PC-9 (cell line): ENCODE data around the gene BICDL2. TPM values are rescaled to one million over a fixed set of nuclear protein-coding genes. Genes with fewer than 3 reads are reported as not detected.

Experiments used
- BruUV-seq: library from RNA; stranded (reverse); fragments of 400-500 nt; replicated peaks from 2 replicates; lab custom pipeline; 2021; lab: Mats Ljungman, UMichigan
- CTCF ChIA-PET: fragments of 300-600 bp; sonication (Branson Sonifier 250); formaldehyde crosslinking; loops from one replicate; lab custom pipeline; 2022; ENCODE audit warnings: antibody characterized with exemption; lab: Charles Lee
- POLR2A ChIA-PET: fragments of 300-600 bp; sonication (Branson Sonifier 250); formaldehyde crosslinking; loops from one replicate; lab custom pipeline; 2022; ENCODE audit warnings: antibody characterized with exemption; ENCODE audit not compliant: unreplicated experiment; lab: Charles Lee
- DNase-seq, 2 experiments: peaks; one replicate each; pipeline versions ENCODE4 v3.0.0 to v3.0.0-alpha.2; 2015 to 2022; ENCODE audit warnings: mixed read lengths in 1 of 2
- H2AFZ ChIP-seq: fragments of 200-600 bp; sonication (generic); 2 replicates; pipeline ENCODE4 v1.8.1; 2017; ENCODE audit warnings: antibody characterized with exemption
- H3F3A ChIP-seq: fragments of 200-600 bp; sonication (generic); 2 replicates; pipeline ENCODE4 v1.8.1; 2017; ENCODE audit warnings: antibody characterized with exemption, mild to moderate bottlenecking, low read depth; ENCODE audit not compliant: insufficient read depth
- H3K27ac ChIP-seq: fragments of 200-600 bp; sonication (generic); 2 replicates; pipeline ENCODE4 v1.6.1; 2016; ENCODE audit warnings: mixed run types
- H3K27me3 ChIP-seq: fragments of 200-600 bp; sonication (generic); 2 replicates; pipeline ENCODE4 v1.6.1; 2016; ENCODE audit warnings: low read depth, mixed run types; ENCODE audit not compliant: insufficient read depth
- H3K36me3 ChIP-seq: fragments of 200-600 bp; sonication (generic); 2 replicates; pipeline ENCODE4 v1.6.1; 2016; ENCODE audit warnings: low read depth, mixed run types
- H3K4me1 ChIP-seq: fragments of 200-600 bp; sonication (generic); replicated peaks from 2 replicates; pipeline ENCODE4 v1.6.1; 2016; ENCODE audit warnings: mixed run types; ENCODE audit not compliant: insufficient read depth
- H3K4me2 ChIP-seq: fragments of 200-600 bp; sonication (generic); 2 replicates; pipeline ENCODE4 v1.6.1; 2017; ENCODE audit warnings: mixed run types
- H3K4me3 ChIP-seq: fragments of 200-600 bp; sonication (generic); 2 replicates; pipeline ENCODE4 v1.6.1; 2016; ENCODE audit warnings: mixed run types
- H3K79me2 ChIP-seq: fragments of 200-600 bp; sonication (generic); 2 replicates; pipeline ENCODE4 v1.6.1; 2017; ENCODE audit warnings: low read depth, mixed run types
- H3K9me2 ChIP-seq: fragments of 200-600 bp; sonication (generic); 2 replicates; pipeline ENCODE4 v1.8.1; 2017; ENCODE audit warnings: mild to moderate bottlenecking; ENCODE audit not compliant: insufficient read depth
- H3K9me3 ChIP-seq: fragments of 200-600 bp; sonication (generic); 2 replicates; pipeline ENCODE4 v1.8.1; 2016; ENCODE audit warnings: low read depth; ENCODE audit not compliant: insufficient read depth
- H4K20me1 ChIP-seq: fragments of 200-600 bp; sonication (generic); 2 replicates; pipeline ENCODE4 v1.8.1; 2017; ENCODE audit not compliant: insufficient read depth
- EZH2 ChIP-seq: fragments of 200-600 bp; sonication (generic); IDR thresholded peaks from 2 replicates; pipeline ENCODE4 v1.8.0; 2017; ENCODE audit warnings: antibody characterized with exemption, low read depth
- intact Hi-C: fragments of 100-400 bp; cut with micrococcal nuclease; formaldehyde crosslinking; loops from one replicate; pipeline ENCODE4 v1.10.0; 2022; ENCODE audit not compliant: unreplicated experiment
- total RNA-seq: library from RNA; stranded (reverse); gene quantifications from 2 replicates; pipeline ENCODE4 v1.2.3, GENCODE V29; 2021
- TF ChIP-seq, protein P1 (sequence below): fragments of 200-600 bp; sonication (generic); conservative IDR thresholded peaks from 2 replicates; pipeline ENCODE4 v1.6.1; 2017; ENCODE audit warnings: mixed run types, antibody characterized with exemption, mild to moderate bottlenecking, moderate library complexity

The BICDL2 gene
- total RNA-seq, 1 experiment from 2014 or later = 57.9 TPM

GRCh38 chr16:3030222-3031212 lies 6.2 kb downstream of the BICDL2 start:
- no peak for TF ChIP-seq EZH2
- TF ChIP-seq, protein P1, sequence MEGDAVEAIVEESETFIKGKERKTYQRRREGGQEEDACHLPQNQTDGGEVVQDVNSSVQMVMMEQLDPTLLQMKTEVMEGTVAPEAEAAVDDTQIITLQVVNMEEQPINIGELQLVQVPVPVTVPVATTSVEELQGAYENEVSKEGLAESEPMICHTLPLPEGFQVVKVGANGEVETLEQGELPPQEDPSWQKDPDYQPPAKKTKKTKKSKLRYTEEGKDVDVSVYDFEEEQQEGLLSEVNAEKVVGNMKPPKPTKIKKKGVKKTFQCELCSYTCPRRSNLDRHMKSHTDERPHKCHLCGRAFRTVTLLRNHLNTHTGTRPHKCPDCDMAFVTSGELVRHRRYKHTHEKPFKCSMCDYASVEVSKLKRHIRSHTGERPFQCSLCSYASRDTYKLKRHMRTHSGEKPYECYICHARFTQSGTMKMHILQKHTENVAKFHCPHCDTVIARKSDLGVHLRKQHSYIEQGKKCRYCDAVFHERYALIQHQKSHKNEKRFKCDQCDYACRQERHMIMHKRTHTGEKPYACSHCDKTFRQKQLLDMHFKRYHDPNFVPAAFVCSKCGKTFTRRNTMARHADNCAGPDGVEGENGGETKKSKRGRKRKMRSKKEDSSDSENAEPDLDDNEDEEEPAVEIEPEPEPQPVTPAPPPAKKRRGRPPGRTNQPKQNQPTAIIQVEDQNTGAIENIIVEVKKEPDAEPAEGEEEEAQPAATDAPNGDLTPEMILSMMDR = no peak
- Histone ChIP-seq H3K27me3 (no peaks in the 10 kb centered on the region), H3K9me2 (no peaks in the 10 kb centered on the region), H3K36me3 (0 out of 2 replicates have a peak, but pooled peaks cover 3% of the 10 kb centered on the region), H4K20me1 (peaks cover 11% of the 10 kb centered on the region; the same call in 1 of the 2 replicates), H3K79me2 (peaks cover 8% of the 10 kb centered on the region), H3K4me1 (peaks cover 30% of the 10 kb centered on the region), H3K4me2 (peak overlapping the region; percentile 65), H3F3A (peaks cover 52% of the 10 kb centered on the region), H3K27ac (peak overlapping the region; percentile 9; the same call in 1 of the 2 replicates), H2AFZ (no peak overlapping the region), H3K4me3 (no peak overlapping the region), H3K9me3 (no peaks in the 10 kb centered on the region)
- ChIA-PET CTCF (interaction anchor here (0.6 to 2.5 kb wide), 6 partner anchors 9 to 99 kb away, joined by 3 to 16 read pairs (median 8); partner anchors contain the start of gene CLDN9), POLR2A (interaction anchor here (0.6 kb wide), 1 partner anchor 8 kb away, joined by 4 read pairs; no protein-coding TSS in a partner anchor)
- no peak for DNase-seq
- intact Hi-C loops = loop anchor here (1.0 kb wide), 1 partner anchor 29 kb away; no protein-coding TSS in a partner anchor
- BruUV-seq = no TSS peak

GRCh38 chr16:3029491-3030221 lies 7.1 kb downstream of the BICDL2 start:
- Histone ChIP-seq H3K36me3 (0 out of 2 replicates have a peak, but pooled peaks cover 2% of the 10 kb centered on the region), H3K4me2 (no peak overlapping the region), H3K9me3 (no peaks in the 10 kb centered on the region), H3K4me3 (no peak overlapping the region), H3K27ac (no peak overlapping the region), H3F3A (peaks cover 54% of the 10 kb centered on the region), H2AFZ (no peak overlapping the region), H3K79me2 (peaks cover 8% of the 10 kb centered on the region), H3K27me3 (no peaks in the 10 kb centered on the region), H3K9me2 (no peaks in the 10 kb centered on the region), H3K4me1 (peaks cover 30% of the 10 kb centered on the region), H4K20me1 (peaks cover 11% of the 10 kb centered on the region; the same call in 1 of the 2 replicates)
- no peak for DNase-seq
- intact Hi-C loops = no loop called here
- ChIA-PET POLR2A (no interaction called here), CTCF (interaction anchor here (0.6 kb wide), 1 partner anchor 147 kb away, joined by 5 read pairs; the partner anchor contains the start of gene FLYWCH2)
- no TSS peak for BruUV-seq
- no peak for TF ChIP-seq EZH2
- TF ChIP-seq, protein P1 = no peak
